Fibroblast of peridontal ligament (primary cell): Measurements from ENCODE around the gene ABCA7.

Experiments
- DNase-seq: peaks from one replicate; pipeline ENCODE4 v3.0.0-alpha.2; 2010; ENCODE audit errors: extremely low read depth

ABCA7 gene

GRCh38 chr19:1039646-1040475 is at the start of gene ABCA7:
Gene ABCA7 (plus strand): TSS chr19:1040107. CDS start chr19:1041362, 1,255 bp downstream.
- DNase-seq = peak; percentile 94

- no peak for DNase-seq
These were observed 49.8 kb upstream of the ABCA7 start for GRCh38 chr19:990119-990571.

- DNase-seq = no peak
These were observed 49.2 kb upstream of the ABCA7 start for GRCh38 chr19:990746-991145.

GRCh38 chr19:991174-991931 is 48.6 kb upstream of the ABCA7 start:
- DNase-seq = no peak

- no peak for DNase-seq
These were observed 47.8 kb upstream of the ABCA7 start for GRCh38 chr19:991932-992669.

GRCh38 chr19:992670-993055 is 47.2 kb upstream of the ABCA7 start:
- DNase-seq = no peak

GRCh38 chr19:993361-993830 is 46.5 kb upstream of the ABCA7 start:
- no peak for DNase-seq

- no peak for DNase-seq
These were observed 46.0 kb upstream of the ABCA7 start for GRCh38 chr19:993831-994393.

- no peak for DNase-seq
These were observed 45.4 kb upstream of the ABCA7 start for GRCh38 chr19:994516-994915.

GRCh38 chr19:995051-995827 is 44.7 kb upstream of the ABCA7 start:
- DNase-seq = no peak

- DNase-seq = no peak
These were observed 43.7 kb upstream of the ABCA7 start for GRCh38 chr19:996051-996838.

- no peak for DNase-seq
These were observed 41.8 kb upstream of the ABCA7 start for GRCh38 chr19:998064-998463.

- DNase-seq = no peak
These were observed 40.6 kb upstream of the ABCA7 start for GRCh38 chr19:999379-999719.

- peak; percentile 27 for DNase-seq
These were observed 39.8 kb upstream of the ABCA7 start, which contains the start of gene GRIN3B for GRCh38 chr19:1000095-1000494. Gene GRIN3B (plus strand): TSS chr19:1000419. CDS start chr19:1000438, 19 bp downstream.

GRCh38 chr19:1000591-1001537 is 39.0 kb upstream of the ABCA7 start:
- no peak for DNase-seq

- no peak for DNase-seq
These were observed 38.3 kb upstream of the ABCA7 start for GRCh38 chr19:1001538-1002166.

GRCh38 chr19:1002600-1002999 is 37.3 kb upstream of the ABCA7 start:
- no peak for DNase-seq

- DNase-seq = no peak
These were observed 36.6 kb upstream of the ABCA7 start for GRCh38 chr19:1003283-1003682.
